Uterus (tissue), 2 donors: ENCODE data around the gene TINCR.

ENCODE experiments used
- CTCF ChIP-seq, 4 experiments: fragments of 200-600 bp in 2 of 4; fragments of 450-650 bp in 2 of 4; sonication (generic) in 2 of 4; IDR thresholded peaks; one replicate each; pipeline ENCODE4 v1.5.1; 2016 to 2019; ENCODE audit warnings: antibody characterized with exemption in 4 of 4, mild to moderate bottlenecking in 2 of 4, moderate library complexity in 1 of 4
- POLR2A ChIP-seq, 2 donors: fragments of 450-650 bp; IDR thresholded peaks; one replicate each; pipeline ENCODE4 v1.6.1; 2016; ENCODE audit warnings: antibody characterized with exemption in 2 of 2, mild to moderate bottlenecking in 1 of 2, moderate library complexity in 1 of 2

GRCh38 chr19:5588906-5589676 lies 21.3 kb upstream of the TINCR start:
- TF ChIP-seq CTCF (IDR thresholded peaks at IDR 0.05) (no peak), POLR2A (IDR thresholded peaks at IDR 0.05) (no peak)
